Neural progenitor cell (in vitro differentiated cells): ENCODE results near the gene ATP6AP2.

Experiments
- EZH2 ChIP-seq: fragments of 200-600 bp; sonication (generic); IDR thresholded peaks from 2 replicates; pipeline ENCODE4 v1.6.1; 2017; ENCODE audit warnings: antibody characterized with exemption, mild to moderate bottlenecking, moderate library complexity
- EZH2phosphoT487 ChIP-seq: fragments of 200-600 bp; sonication (generic); IDR thresholded peaks from 2 replicates; pipeline ENCODE4 v1.6.1; 2017; ENCODE audit warnings: antibody characterized with exemption
- TF ChIP-seq, protein P1 (sequence below): fragments of 200-600 bp; sonication (generic); IDR thresholded peaks from 2 replicates; pipeline ENCODE4 v1.5.1; 2017; ENCODE audit warnings: antibody characterized with exemption, mild to moderate bottlenecking

DNA sequence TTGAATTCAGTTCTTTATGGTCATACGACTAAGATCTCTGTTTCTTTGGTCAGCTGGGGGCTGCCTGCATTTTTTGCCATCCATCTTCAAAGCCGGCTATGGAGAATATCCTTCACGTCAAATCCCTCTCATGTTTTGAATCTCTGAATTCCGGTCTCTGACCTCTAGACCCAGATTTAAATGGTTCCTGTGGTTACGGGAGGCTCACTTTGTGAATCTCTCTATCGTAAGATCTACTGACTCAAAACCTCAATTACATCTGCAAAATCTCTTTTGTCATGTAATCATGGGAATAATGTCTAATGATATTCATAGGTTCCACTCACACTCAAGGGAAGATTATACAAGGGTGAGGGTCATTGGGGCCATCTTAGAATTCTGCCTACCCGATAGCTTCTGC is 36.8 kb downstream of the ATP6AP2 start:
- TF ChIP-seq, protein P1, sequence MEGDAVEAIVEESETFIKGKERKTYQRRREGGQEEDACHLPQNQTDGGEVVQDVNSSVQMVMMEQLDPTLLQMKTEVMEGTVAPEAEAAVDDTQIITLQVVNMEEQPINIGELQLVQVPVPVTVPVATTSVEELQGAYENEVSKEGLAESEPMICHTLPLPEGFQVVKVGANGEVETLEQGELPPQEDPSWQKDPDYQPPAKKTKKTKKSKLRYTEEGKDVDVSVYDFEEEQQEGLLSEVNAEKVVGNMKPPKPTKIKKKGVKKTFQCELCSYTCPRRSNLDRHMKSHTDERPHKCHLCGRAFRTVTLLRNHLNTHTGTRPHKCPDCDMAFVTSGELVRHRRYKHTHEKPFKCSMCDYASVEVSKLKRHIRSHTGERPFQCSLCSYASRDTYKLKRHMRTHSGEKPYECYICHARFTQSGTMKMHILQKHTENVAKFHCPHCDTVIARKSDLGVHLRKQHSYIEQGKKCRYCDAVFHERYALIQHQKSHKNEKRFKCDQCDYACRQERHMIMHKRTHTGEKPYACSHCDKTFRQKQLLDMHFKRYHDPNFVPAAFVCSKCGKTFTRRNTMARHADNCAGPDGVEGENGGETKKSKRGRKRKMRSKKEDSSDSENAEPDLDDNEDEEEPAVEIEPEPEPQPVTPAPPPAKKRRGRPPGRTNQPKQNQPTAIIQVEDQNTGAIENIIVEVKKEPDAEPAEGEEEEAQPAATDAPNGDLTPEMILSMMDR, result no peak
- TF ChIP-seq EZH2, result no peak
- no peak for TF ChIP-seq EZH2phosphoT487
